ENCODE results near the gene SULT6B1.
"Not testable (repeated sequence)": the region's sequence is repeated elsewhere in the genome, so short reads cannot be mapped to it uniquely, and the experiment has no call there.

The SULT6B1 gene

GRCh38 chr2:37188570-37188969 lies at the start of gene SULT6B1:
Gene SULT6B1, minus strand, starts transcription at chr2:37188670. Its CDS starts 30 bp downstream, at chr2:37188640.
- DNase-seq (ENCODE audit: low read depth, low spot score): no peak

GRCh38 chr2:37232131-37232933 lies 43.9 kb upstream of the SULT6B1 start:
- no peak for DNase-seq (ENCODE audit: low read depth, low spot score)

GRCh38 chr2:37231241-37232130 lies 43.0 kb upstream of the SULT6B1 start, which contains the start of the genes CEBPZ and NDUFAF7:
Gene CEBPZ, minus strand, starts transcription at chr2:37231596. Its CDS starts 29 bp downstream, at chr2:37231567.
Gene NDUFAF7, plus strand, starts transcription at chr2:37231658. Its CDS starts 48 bp downstream, at chr2:37231706.
- DNase-seq (ENCODE audit: low read depth, low spot score): peak; percentile 74

GRCh38 chr2:37230581-37230980 lies 42.1 kb upstream of the SULT6B1 start:
- DNase-seq (ENCODE audit: low read depth, low spot score): no peak

GRCh38 chr2:37228788-37229187 lies 40.3 kb upstream of the SULT6B1 start:
- DNase-seq (ENCODE audit: low read depth, low spot score): no peak

GRCh38 chr2:37226863-37227262 lies 38.4 kb upstream of the SULT6B1 start:
- DNase-seq (ENCODE audit: low read depth, low spot score): no peak

- DNase-seq (ENCODE audit: low read depth, low spot score): not testable (repeated sequence)
Measured at GRCh38 chr2:37225129-37225528, 36.7 kb upstream of the SULT6B1 start.

- no peak for DNase-seq (ENCODE audit: low read depth, low spot score)
Measured at GRCh38 chr2:37224063-37224462, 35.6 kb upstream of the SULT6B1 start.

- DNase-seq (ENCODE audit: low read depth, low spot score): no peak
Measured at GRCh38 chr2:37223131-37223530, 34.7 kb upstream of the SULT6B1 start.

- no peak for DNase-seq (ENCODE audit: low read depth, low spot score)
Measured at GRCh38 chr2:37219046-37219445, 30.6 kb upstream of the SULT6B1 start.

- no peak for DNase-seq (ENCODE audit: low read depth, low spot score)
Measured at GRCh38 chr2:37215250-37215649, 26.8 kb upstream of the SULT6B1 start.

- no peak for DNase-seq (ENCODE audit: low read depth, low spot score)
Measured at GRCh38 chr2:37211939-37212338, 23.5 kb upstream of the SULT6B1 start.

GRCh38 chr2:37211212-37211611 lies 22.7 kb upstream of the SULT6B1 start:
- no peak for DNase-seq (ENCODE audit: low read depth, low spot score)

- not testable (repeated sequence) for DNase-seq (ENCODE audit: low read depth, low spot score)
Measured at GRCh38 chr2:37206760-37207159, 18.3 kb upstream of the SULT6B1 start.

GRCh38 chr2:37205689-37206341 lies 17.3 kb upstream of the SULT6B1 start:
- DNase-seq (ENCODE audit: low read depth, low spot score): peak; percentile 90

GRCh38 chr2:37205071-37205661 lies 16.7 kb upstream of the SULT6B1 start:
- not testable (repeated sequence) for DNase-seq (ENCODE audit: low read depth, low spot score)

- no peak for DNase-seq (ENCODE audit: low read depth, low spot score)
Measured at GRCh38 chr2:37203708-37204107, 15.2 kb upstream of the SULT6B1 start.

- DNase-seq (ENCODE audit: low read depth, low spot score): no peak
Measured at GRCh38 chr2:37201766-37202165, 13.3 kb upstream of the SULT6B1 start.

GRCh38 chr2:37201208-37201607 lies 12.7 kb upstream of the SULT6B1 start:
- no peak for DNase-seq (ENCODE audit: low read depth, low spot score)

- DNase-seq (ENCODE audit: low read depth, low spot score): no peak
Measured at GRCh38 chr2:37198681-37199065, 10.2 kb upstream of the SULT6B1 start.

All from iPS DF 19.7 (cell line).